Effector memory CD4-positive, alpha-beta T cell (primary cell): ENCODE measurements around the gene DES.
"Not testable (repeated sequence)": the region's sequence is repeated elsewhere in the genome, so short reads cannot be mapped to it uniquely, and the experiment has no call there.

Source experiments
- DNase-seq, 3 donors: peaks; one replicate each; pipeline ENCODE4 v3.0.0-alpha.2; 2020
- H3K27ac ChIP-seq: 2 replicates; pipeline ENCODE4 v1.7.0; 2013; ENCODE audit warnings: mild to moderate bottlenecking, low read length, moderate library complexity; ENCODE audit not compliant: insufficient read depth, poor library complexity, severe bottlenecking
- H3K27me3 ChIP-seq: replicated peaks from 2 replicates; pipeline ENCODE4 v1.7.0; 2013; ENCODE audit warnings: mild to moderate bottlenecking, low read length; ENCODE audit not compliant: insufficient read depth, control insufficient read depth, poor library complexity, severe bottlenecking
- H3K36me3 ChIP-seq: 2 replicates; pipeline ENCODE4 v1.7.0; 2013; ENCODE audit warnings: mild to moderate bottlenecking, low read length, moderate library complexity; ENCODE audit not compliant: control insufficient read depth, insufficient read depth
- H3K4me1 ChIP-seq: 2 replicates; pipeline ENCODE4 v1.7.0; 2013; ENCODE audit warnings: low read length, mild to moderate bottlenecking; ENCODE audit not compliant: control insufficient read depth, insufficient read depth, poor library complexity, severe bottlenecking
- H3K4me3 ChIP-seq: 2 replicates; pipeline ENCODE4 v1.7.0; 2013; ENCODE audit warnings: low read length, low read depth, mild to moderate bottlenecking; ENCODE audit not compliant: insufficient read depth, poor library complexity, severe bottlenecking
- H3K9me3 ChIP-seq: 2 replicates; pipeline ENCODE4 v1.7.0; 2013; ENCODE audit warnings: mild to moderate bottlenecking, low read length, moderate library complexity; ENCODE audit not compliant: control insufficient read depth

The DES gene

GRCh38 chr2:219386532-219387280, 31.5 kb upstream of the DES start:
- Histone ChIP-seq H3K27me3 (no peaks in the 10 kb centered on the region), H3K4me3 (peak overlapping the region; percentile 73), H3K4me1 (peaks cover 17% of the 10 kb centered on the region), H3K36me3 (peaks cover 39% of the 10 kb centered on the region), H3K9me3 (no peaks in the 10 kb centered on the region), H3K27ac (peak overlapping the region; percentile 92)
- DNase-seq, result no peak

DNA sequence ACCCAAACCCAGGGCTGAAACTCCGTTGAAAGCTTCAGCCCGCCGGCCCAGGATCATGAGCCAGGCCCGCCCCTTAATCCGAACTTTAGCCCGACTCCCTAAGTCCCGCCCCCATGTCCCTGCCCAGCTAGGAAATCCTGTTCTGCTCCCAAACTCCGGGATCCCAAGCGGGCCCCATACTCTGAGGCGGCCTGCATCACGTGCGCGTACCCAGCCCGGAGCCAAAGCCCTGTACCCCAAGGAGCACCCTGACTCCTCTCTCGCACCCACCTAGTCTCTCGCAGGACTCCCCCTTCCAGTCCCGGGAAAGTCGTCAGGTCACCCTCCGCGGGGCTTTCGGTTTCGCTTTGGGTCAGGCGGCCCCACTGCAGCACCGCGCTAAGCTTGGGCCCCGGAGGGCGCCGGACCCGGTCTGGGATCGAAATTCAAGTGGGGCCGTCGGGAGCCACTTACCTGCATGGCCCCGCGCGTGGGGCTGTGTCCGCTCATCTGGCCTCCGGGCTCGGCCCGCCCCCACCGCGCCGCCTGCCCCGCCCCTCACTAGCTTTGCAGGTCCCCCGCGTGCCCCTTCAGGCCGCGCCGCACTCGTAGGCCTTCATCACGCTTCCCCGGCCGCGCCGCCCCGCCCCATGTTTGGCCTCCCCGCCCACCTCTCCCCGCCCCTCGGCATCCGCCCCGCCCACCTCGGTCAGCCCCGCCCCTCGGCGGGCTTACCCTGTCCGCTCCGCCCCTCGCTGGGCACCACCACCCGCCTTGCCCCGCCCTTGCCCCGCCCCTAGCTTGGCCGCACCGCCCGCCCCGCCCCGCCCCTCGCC, 30.7 kb upstream of the DES start, which contains the start of gene DNPEP:
DNPEP (minus strand) TSS at position 607 of the 815 bp plus-strand sequence; CDS start at position 489, 118 bp downstream.
- peak within 1 kb of the TSS; percentile 92 for H3K27ac ChIP-seq
- peak; percentile 92 to 95 (median 94) for DNase-seq
- no peaks in the 10 kb centered on the region for H3K9me3 ChIP-seq
- H3K36me3 ChIP-seq, result peaks cover 37% of the 10 kb centered on the region
- peak within 1 kb of the TSS; percentile 73 for H3K4me3 ChIP-seq
- H3K27me3 ChIP-seq, result no peaks in the 10 kb centered on the region
- peaks cover 17% of the 10 kb centered on the region for H3K4me1 ChIP-seq

- H3K27ac ChIP-seq, result peak overlapping the region; percentile 58
- H3K27me3 ChIP-seq, result no peaks in the 10 kb centered on the region
- H3K4me1 ChIP-seq, result peaks cover 17% of the 10 kb centered on the region
- DNase-seq, result peak; percentile 98 to 99 (median 98)
- peaks cover 29% of the 10 kb centered on the region for H3K36me3 ChIP-seq
- peak overlapping the region; percentile 27 for H3K4me3 ChIP-seq
- no peaks in the 10 kb centered on the region for H3K9me3 ChIP-seq
Observed at GRCh38 chr2:219388121-219388906, 29.9 kb upstream of the DES start.

- H3K27ac ChIP-seq, result peak overlapping the region; percentile 54
- DNase-seq, result no peak
Observed at GRCh38 chr2:219388907-219389156, 29.3 kb upstream of the DES start.

GRCh38 chr2:219392754-219393153, 25.4 kb upstream of the DES start:
- H3K4me1 ChIP-seq, result peaks cover 15% of the 10 kb centered on the region
- H3K27ac ChIP-seq, result no peak overlapping the region
- H3K4me3 ChIP-seq, result no peak overlapping the region
- DNase-seq, result no peak
- H3K9me3 ChIP-seq, result no peaks in the 10 kb centered on the region
- no peaks in the 10 kb centered on the region for H3K36me3 ChIP-seq
- no peaks in the 10 kb centered on the region for H3K27me3 ChIP-seq

More at GRCh38 chr2:219388907-219389156, 29.3 kb upstream of the DES start:
- H3K4me1 ChIP-seq, result peaks cover 17% of the 10 kb centered on the region
- H3K27me3 ChIP-seq, result no peaks in the 10 kb centered on the region
- peaks cover 24% of the 10 kb centered on the region for H3K36me3 ChIP-seq
- H3K4me3 ChIP-seq, result peak overlapping the region; percentile 27
- no peaks in the 10 kb centered on the region for H3K9me3 ChIP-seq

- not testable (repeated sequence) for H3K4me1 ChIP-seq, H3K4me3 ChIP-seq, DNase-seq, H3K9me3 ChIP-seq, H3K27me3 ChIP-seq, H3K36me3 ChIP-seq, H3K27ac ChIP-seq
Observed at GRCh38 chr2:219395056-219395455, 23.1 kb upstream of the DES start.

DNA sequence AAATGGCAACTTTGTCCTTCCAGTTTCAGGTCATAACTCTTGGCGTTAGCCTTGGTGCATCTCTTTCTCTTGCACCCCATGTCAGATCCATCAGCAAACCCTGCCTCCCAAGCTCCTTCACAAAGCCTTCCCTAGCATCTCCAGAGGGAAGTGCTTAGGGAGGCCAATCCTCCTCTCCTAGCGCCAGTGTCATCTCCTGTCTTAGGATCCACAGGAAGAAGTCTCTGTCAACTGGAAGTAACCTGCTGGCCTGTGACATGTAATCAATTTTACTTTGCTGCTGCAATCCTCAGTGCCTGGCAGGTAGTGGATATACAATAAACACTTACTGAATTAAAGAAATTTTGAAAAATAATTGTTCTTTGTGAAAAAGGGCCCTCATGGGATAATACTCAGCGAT, 22.6 kb upstream of the DES start:
- Histone ChIP-seq H3K27me3 (no peaks in the 10 kb centered on the region), H3K36me3 (no peaks in the 10 kb centered on the region), H3K4me1 (peaks cover 7% of the 10 kb centered on the region), H3K4me3 (no peak overlapping the region), H3K9me3 (no peaks in the 10 kb centered on the region), H3K27ac (no peak overlapping the region)
- DNase-seq, result no peak

GRCh38 chr2:219396863-219397457, 21.2 kb upstream of the DES start:
- H3K27ac ChIP-seq, result no peak overlapping the region
- H3K9me3 ChIP-seq, result no peaks in the 10 kb centered on the region
- no peaks in the 10 kb centered on the region for H3K27me3 ChIP-seq
- DNase-seq, result no peak
- H3K4me3 ChIP-seq, result no peak overlapping the region
- no peaks in the 10 kb centered on the region for H3K36me3 ChIP-seq
- peaks cover 7% of the 10 kb centered on the region for H3K4me1 ChIP-seq

GRCh38 chr2:219398721-219399363, 19.3 kb upstream of the DES start:
- DNase-seq, result no peak
- Histone ChIP-seq H3K9me3 (no peaks in the 10 kb centered on the region), H3K4me1 (peaks cover 12% of the 10 kb centered on the region), H3K27me3 (no peaks in the 10 kb centered on the region), H3K4me3 (no peak overlapping the region), H3K27ac (no peak overlapping the region), H3K36me3 (no peaks in the 10 kb centered on the region)
